Anterior cingulate cortex (tissue), 58 donors: ENCODE measurements around the gene NUDT21.
"Not testable (repeated sequence)": the region's sequence is repeated elsewhere in the genome, so short reads cannot be mapped to it uniquely, and the experiment has no call there.

ENCODE experiments used
- DNase-seq, 58 donors: peaks; one replicate each; lab custom pipeline; 2025; lab: John Stamatoyannopoulos, UW

The NUDT21 gene

DNA sequence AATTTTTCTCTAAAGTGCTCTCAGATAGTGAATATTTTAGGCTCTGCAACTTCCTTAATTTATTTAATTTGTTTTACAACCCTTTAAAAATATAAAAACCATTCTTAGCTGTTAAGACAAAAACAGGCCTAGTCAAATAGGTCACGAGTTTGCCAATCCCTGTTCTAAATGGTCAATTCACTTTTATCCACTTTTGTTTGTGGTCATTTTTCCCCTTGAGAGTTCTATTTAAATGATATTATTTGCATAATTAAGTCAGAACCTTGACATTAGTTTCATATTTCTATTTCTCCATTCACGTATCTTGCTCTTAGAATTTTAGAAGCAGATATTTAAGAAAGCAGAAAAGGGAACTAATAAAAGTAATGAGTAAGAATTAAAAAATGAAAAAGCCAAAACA, 29.8 kb downstream of the NUDT21 start:
- DNase-seq, result no peak

DNA sequence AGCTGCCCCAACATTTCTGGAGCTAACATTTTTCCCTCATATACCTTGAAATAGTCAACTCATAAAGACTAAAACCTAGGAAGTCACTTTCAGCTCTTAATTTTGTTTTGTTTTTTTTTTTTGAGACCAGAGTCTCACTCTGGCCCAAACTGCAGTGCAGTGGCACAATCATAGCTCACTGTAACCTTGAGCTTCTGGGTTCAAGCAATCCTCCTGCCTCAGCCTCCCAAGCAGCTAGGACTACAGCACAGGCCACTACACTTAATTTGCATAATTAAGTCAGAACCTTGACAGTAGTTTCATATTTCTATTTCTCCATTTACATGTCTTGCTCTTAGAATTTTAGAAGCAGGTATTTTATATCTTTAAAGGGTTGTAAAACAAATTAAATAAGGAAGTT, 30.5 kb downstream of the NUDT21 start:
- no peak for DNase-seq

DNA sequence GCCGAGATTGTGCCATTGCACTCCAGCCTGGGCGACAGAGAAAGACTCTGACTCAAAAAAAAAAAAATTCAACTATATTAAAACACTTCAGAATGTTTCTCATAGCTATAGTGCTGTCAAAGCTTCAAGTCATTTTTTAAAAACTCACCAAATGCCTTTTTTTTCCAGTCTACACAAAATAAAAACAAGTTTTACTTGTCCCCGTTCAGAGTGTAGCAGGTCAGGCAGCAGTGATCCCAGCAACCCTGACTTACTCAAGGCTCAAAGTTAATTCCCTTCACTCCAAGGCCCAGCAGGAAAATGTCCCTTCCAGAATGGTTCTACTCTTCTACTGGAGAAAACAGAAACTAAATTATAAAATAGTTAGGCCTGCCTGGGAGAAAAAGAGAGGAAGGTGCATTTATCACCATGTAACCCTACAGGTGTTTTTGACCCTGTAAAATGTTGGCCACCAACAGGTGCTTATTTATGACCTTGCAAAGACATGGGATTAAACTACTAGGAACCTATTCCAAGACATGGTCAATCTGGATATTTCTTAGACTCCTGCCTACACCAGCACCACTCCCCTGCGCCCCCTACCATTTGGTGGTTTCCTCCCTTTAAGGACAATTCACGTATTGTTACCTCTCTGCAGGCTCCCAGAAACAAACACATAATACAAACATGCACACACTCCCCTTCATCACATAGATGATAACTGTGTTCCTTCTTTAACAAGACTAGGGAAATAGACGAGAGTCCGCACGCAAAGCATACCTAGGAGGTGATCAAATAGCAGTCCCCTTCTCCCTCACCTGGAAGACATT, 31.2 kb downstream of the NUDT21 start:
- no peak for DNase-seq

DNA sequence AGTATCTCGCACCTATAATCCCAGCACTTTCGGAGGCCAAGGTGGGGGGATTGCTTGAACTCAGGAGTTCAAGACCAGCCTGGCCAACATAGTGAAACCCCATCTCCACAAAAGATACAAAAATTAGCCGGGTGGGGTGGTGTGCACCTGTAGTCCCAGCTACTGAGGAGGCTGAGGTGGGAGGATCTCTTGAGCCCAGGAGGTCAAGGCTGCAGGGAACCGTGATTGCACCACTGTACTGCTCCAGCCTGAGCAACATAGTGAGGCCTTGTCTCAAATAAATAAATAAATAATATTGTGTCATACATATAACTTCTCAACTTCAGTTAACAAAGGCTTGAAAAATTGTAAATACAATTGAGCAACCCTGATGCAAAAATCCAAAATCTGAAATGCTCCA, 34.0 kb downstream of the NUDT21 start:
- DNase-seq, result no peak

DNA sequence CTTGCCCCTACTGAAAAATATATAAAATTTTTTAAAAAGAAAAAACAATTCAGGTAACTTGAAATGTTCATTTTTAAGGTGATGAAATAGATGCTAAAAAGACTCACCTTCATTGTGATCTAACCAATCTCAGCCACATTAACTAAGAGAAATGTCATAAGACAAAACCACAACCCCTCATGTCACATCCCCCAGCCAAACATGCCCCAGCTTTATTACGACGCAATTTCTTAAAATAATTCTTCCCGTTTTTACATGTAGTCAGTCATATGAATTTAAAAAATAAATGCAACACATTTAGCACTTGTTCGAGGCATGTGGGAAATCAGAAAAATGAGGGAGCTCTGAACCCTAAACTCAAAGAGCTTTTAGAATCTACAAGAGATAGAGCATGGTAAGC, 35.3 kb downstream of the NUDT21 start:
- no peak for DNase-seq

DNA sequence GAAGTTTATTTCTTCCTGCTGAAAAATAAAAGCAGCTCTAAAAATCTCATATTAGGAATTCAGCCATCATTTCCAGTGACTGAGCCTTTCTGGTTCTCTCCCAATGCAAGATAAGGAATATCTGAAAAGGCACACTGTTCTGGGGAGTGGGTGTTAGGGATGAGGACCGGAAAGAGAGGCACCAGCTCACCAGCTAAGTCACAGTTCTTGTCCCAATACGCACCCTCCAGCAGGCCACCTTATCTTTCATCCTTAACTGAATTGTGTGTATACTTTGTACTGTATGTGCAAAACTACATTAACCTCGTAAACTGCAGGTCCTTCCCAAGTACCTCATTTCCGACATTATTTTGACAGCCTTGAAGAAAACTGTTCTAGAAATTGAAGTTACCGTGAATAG, 36.8 kb downstream of the NUDT21 start:
- DNase-seq, result no peak

DNA sequence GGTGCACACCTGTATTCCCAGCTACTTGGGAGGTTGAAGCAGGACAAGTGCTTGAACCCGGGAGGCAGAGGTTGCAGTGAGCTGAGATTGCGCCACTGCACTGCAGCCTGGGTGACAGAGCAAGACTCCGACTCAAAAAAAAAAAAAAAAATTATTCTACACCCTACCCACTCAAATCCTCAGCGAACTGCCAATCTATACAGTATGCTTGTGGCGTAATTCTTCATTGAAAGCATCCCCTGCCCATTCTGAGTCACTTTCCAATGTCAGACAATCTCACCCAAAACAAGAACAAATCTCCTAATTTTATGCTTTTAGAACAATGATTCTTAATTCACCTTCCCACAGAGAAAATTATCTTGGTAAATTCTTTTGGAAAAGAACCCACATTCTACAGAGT, 37.8 kb downstream of the NUDT21 start:
- DNase-seq, result no peak

DNA sequence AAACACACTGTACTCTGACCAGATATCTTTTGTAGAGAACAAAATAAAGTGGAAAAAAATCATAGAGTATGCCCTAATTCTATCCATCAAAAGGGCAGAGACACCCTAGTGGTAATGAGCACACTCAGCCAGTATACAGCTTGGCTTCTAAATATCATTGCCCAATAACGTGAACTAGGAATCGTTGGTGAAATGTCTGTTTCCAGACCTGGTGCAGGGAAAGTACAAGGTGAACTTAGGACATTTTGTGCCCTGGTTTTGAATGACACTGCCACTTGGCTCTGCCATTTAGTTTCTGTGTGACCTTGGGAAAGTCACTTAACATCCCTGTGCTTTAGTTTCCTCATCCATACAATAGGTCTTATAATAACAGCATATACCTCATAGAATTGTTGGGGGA, 39.5 kb downstream of the NUDT21 start:
- DNase-seq, result no peak

DNA sequence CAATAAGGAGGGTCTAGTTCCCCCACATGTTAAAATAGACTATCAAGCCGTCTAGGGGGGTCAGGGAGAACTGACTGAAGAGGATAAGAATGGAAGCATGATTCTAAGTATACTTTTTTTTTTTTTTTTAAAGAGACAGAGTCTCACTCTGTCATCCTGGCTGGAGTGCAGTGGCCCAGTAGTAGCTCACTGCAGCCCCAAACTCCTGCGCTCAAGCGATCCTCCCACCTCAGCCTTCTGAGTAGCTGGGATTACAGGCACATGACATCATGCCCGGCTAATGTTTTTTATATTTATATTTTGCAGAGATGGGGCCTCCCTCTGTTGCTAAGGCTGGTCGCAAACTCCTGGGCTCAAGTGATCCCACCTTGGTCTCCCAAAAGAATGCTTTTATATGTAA, 40.0 kb downstream of the NUDT21 start:
- no peak for DNase-seq

DNA sequence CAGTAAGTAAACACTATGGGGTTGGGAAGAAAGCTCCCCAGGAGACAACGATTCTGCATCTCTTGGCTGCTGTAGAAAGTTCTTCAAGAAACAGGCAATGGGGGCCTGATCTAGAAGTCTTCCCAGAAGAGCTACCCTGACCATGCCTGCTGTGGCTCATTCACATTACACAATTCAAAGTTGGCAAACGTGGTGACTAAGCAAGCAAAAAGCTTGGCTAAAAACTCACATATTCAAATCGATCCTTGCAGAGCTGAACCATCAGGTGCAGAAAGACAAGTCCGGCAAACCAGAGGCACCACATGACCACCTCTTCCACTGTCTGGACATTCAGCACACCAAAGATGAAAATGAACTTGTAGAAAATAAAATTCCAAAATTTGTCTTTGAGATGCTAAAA, 41.9 kb downstream of the NUDT21 start:
- no peak for DNase-seq

DNA sequence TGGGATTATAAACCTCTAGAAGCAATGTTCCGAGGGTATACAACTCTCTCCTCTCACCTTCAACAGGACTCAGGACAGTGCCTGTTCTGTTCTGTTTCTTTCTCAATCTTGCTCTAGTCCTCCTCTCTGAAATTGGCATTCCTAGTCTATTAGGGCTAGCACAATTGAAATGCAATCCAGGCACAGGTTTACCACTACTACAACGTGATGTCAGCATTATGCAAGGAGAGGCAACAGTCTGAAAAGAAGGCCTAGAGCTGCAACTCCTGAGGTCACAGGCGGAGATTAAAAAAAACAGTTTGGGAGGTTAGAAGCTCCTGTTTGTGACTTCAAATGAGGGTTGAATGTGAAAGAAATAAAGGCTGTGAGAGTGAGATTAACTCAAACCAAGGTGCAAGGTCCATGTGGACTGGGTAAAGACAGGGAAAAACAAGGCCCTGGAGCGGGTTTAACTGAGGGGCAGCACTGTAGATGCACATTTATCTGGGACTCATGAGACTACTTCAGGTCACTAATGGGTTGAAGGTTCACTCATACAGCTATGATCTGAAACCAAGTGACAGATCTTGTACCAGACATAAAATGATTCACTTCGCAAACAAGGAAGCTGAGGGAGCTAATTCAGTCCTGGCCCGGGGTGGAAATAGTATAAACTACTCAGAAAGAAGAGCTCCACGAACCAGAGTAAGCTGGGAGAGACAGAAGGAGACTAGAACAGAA, 42.6 kb downstream of the NUDT21 start:
- no peak for DNase-seq

DNA sequence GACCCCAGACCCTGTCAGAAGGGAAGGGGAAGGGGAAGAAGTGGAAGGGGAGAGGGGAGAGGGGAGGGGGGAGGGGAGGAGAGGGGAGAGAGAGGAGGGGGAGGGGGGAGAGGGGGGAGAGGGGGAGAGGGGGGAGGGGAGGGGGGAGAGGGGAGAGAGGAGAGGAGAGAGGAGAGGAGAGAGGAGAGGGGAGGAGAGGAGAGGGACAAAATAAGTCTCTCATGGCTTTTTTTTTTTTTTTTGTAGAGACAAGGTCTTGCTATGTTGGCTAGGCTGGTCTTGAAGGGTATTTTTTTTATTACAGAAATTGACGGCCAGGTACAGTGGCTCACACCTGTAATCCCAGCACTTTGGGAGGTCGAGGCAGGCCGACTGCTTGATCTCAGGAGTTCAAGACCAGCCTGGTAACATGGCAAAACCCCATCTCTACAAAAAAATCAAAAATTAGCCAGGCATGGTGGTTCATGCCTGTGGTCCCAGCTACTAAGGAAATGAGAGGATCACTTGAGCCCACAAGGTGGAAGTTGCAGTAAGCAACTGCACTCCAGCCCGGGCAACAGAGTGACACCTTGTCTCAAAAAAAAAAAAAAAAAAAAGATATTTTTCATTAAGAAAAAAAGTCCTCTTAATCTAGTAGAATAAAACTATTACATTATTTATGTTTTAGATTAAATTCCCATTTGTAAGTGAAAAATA, 45.0 kb downstream of the NUDT21 start:
- DNase-seq, result no peak

DNA sequence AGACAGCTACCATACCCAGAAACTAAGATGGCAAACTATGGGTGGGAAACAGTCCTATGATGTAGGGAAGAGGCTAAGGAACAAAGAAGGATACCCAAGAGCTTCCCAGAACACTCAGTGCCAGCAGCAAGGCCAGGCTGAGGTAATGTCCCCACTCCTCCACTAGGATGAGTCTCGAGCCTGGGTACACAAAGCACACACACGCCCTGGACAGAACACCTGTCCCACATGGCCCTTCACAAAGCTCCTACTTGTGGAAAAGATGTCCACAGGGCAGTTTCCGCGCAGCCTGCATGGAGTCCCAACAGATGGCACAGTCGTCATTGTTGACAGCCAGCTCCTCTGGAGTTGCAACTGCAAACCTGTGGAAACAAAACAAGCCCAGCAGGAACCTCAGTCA, 49.6 kb downstream of the NUDT21 start:
- DNase-seq, result no peak

DNA sequence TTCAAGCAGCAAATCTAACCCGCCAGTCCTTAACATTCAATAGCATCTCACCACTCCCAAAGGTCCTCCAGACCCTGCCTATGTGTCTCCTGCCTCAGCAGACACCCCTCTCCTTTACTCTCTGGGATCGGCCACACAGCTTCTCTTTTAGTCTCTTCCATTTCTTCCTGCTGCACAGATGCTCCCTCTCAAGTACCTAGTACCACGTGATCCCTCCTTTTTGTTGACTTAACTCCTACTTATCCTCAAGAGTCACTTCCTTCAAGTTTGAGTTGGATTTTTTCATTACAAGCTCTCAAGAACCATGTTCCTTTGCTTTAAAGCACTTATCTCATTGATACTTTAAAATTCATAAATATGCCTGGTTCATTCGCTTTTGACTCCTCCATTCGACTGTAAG, 50.7 kb downstream of the NUDT21 start:
- DNase-seq, result no peak

DNA sequence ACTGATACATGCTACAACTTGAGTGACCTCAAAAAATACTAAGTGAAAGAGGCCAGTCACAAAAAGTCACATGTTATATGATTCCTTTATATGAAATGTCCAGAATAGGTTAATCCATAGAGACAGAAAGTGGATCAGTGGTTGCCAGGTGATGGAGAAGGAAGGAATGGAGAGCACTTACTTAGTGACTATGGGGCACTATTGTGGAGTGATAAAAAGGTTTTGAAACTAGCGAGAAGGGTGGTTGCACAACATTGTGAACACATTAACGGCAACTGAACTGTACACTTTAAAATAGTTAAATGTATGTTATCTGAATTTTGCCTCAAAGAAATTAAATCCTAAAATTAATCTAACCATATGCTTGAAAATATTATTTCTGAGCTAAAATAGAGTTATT, 51.6 kb downstream of the NUDT21 start:
- no peak for DNase-seq

DNA sequence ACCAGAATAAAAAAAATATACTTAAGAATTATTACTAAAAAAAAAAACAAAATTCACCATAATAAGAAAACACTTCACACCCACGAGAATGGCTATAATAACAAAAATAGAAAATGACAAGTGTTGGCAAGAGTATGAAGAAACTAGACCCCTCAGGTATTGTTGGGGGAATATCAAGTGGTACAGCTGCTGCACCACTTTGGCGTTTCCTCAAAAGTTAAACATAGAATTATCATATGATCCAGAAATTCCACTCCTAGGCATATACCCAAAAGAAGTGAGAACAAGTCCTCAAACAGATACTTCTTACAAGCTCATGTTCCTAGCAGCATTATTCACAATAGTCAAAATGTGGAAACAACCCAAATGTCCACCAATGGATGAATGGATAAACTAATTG, 52.1 kb downstream of the NUDT21 start:
- no peak for DNase-seq

DNA sequence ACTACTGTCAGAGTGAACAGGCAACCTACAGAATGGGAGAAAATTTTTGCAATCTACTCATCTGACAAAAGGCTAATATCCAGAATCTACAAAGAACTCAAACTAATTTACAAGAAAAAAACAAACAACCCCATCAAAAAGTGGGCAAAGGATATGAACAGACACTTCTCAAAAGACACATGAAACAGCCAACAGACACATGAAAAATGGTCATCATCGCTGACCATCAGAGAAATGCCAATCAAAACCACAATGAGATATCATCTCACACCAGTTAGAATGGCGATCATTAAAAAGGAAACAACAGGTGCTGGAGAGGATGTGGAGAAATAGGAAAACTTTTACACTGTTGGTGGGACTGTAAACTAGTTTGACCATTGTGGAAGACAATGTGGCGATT, 54.4 kb downstream of the NUDT21 start:
- DNase-seq, result not testable (repeated sequence)

DNA sequence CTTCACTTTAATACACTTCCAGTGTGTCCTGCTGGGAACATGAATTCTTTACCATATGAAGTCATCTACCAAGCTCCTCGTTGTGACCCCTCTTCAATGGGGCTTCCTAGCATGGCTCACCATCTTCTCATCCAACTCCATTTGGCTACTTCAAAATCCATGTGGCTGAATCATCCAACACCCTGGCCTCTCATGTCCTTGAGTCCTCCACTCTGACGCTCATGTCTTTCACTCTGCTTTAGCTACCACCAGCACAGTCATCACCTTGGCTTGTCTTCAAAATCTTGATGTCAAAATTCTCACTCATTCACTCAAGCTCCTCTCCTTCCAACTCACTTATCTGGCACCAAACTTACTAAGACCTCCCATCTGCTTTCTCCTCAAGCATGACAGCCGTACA, 61.6 kb downstream of the NUDT21 start:
- DNase-seq, result no peak

DNA sequence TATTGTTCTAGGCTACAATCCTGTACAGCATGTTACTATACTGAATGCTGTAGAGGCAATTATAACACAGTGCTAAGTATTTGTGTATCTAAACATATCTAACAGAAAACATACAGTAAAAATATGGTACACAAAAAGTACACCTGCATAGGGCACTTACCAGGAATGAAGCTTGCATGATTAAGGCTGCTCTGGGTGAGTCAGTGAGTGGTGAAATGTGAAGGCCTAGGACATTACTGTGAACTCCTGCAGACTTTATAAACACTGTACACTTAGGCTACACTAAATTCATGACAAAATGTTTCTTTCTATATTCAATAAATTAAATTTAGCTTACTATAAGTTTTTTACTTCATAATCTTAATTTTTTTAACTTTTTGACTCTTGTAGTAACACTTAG, 62.9 kb downstream of the NUDT21 start:
- no peak for DNase-seq

DNA sequence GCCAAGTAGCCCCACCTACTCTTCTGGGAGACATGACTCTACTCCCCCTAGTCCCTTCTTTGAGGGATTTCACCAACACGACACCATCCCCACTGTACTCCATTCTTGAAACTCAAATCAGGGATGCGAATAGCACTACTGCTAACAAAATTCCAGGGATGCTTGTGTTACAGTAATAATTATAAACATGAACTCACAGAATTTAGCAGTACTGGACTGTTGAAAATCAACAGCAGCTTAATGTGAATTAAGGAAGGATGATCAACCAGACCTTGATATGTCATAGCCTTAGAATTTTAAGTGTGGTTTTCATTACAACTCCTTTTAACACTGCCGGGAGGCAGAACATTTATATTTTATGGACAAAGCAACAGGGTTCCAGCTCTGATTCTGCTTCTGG, 63.7 kb downstream of the NUDT21 start:
- DNase-seq, result no peak

DNA sequence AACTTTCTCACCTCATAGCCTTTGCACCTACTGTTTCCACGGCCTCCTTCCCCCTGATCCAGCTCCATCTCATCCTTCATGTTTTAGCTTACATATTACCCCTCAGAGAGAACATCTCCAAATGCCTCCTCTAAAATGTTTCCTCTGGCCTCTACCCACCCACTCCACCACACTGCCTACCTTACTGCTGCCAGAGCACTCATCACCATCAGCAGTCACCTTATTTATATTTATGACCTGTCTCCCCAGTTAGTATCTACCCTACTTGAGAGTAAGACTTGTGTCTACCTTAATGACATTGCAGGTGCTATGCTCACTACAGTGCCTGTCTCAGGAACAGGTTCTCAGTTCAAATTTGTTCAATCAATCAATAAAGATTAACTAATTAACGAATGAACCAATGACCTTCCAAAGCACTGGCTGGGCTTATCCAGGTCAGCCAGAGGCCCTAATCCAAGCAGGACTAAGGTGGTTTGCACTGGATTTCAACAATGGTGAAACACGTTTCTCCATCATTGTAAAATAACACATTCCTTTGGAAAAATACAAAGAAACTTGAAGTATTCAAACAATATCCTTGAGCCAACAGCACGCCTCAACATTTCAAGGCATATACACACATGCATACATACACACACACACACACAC, 66.9 kb downstream of the NUDT21 start:
- DNase-seq, result no peak
